OCI-LY3 (cell line): Measurements from ENCODE around the gene LEAP2.

ENCODE experiments used
- H2AFZ ChIP-seq: fragments of 200-600, 300-600 bp; shearing (Covaris generic); 2 replicates; pipeline ENCODE4 v1.6.0; 2014; ENCODE audit warnings: antibody characterized with exemption, low read depth, low read length
- H3K27ac ChIP-seq: fragments of 200-600, 300-600 bp; sonication (generic); 2 replicates; pipeline ENCODE4 v1.5.1; 2014; ENCODE audit warnings: mild to moderate bottlenecking, low read length, moderate library complexity, mixed read lengths
- H3K27me3 ChIP-seq: fragments of 200-600, 300-600 bp; sonication (generic); 2 replicates; pipeline ENCODE4 v1.6.1; 2014; ENCODE audit warnings: low read depth, low read length, mixed read lengths
- H3K36me3 ChIP-seq: fragments of 200-600, 300-600 bp; sonication (generic); replicated peaks from 2 replicates; pipeline ENCODE3; 2014; ENCODE audit warnings: low read depth, low read length, mixed read lengths
- H3K4me1 ChIP-seq: fragments of 300-600, 200-600 bp; sonication (generic); 2 replicates; pipeline ENCODE4 v1.6.1; 2014; ENCODE audit warnings: low read length, mixed read lengths
- H3K4me2 ChIP-seq: fragments of 200-600, 300-600 bp; sonication (generic); 2 replicates; pipeline ENCODE4 v1.6.1; 2014; ENCODE audit warnings: low read length, mixed read lengths
- H3K4me3 ChIP-seq: fragments of 300-600, 200-600 bp; sonication (generic); 2 replicates; pipeline ENCODE4 v1.5.1; 2014; ENCODE audit warnings: antibody characterized with exemption, mild to moderate bottlenecking, low read length, moderate library complexity
- H3K79me2 ChIP-seq: fragments of 300-600, 200-600 bp; shearing (Covaris generic); 2 replicates; pipeline ENCODE4 v1.6.1; 2014; ENCODE audit warnings: mild to moderate bottlenecking, low read length, mixed read lengths
- H3K9ac ChIP-seq: fragments of 300-600, 200-600 bp; shearing (Covaris generic); 2 replicates; pipeline ENCODE4 v1.6.0; 2014; ENCODE audit warnings: mild to moderate bottlenecking, low read length, moderate library complexity
- H3K9me3 ChIP-seq: fragments of 200-600, 300-600 bp; shearing (Covaris generic); 2 replicates; pipeline ENCODE4 v1.6.1; 2014; ENCODE audit warnings: low read length, mixed read lengths; ENCODE audit not compliant: insufficient read depth
- H4K20me1 ChIP-seq: fragments of 200-600, 300-600 bp; sonication (generic); 2 replicates; pipeline ENCODE4 v1.6.1; 2016; ENCODE audit warnings: low read length, mixed read lengths; ENCODE audit not compliant: insufficient read depth
- CTCF ChIP-seq: fragments of 200-600, 300-600 bp; sonication (generic); IDR thresholded peaks from 2 replicates; pipeline ENCODE4 v1.5.1; 2014; ENCODE audit warnings: antibody characterized with exemption, low read length, low read depth
- EZH2phosphoT487 ChIP-seq: fragments of 200-600 bp; shearing (Covaris generic); IDR thresholded peaks from 2 replicates; pipeline ENCODE4 v1.6.1; 2018; ENCODE audit warnings: antibody characterized with exemption, mixed run types, low read depth

LEAP2 gene

DNA sequence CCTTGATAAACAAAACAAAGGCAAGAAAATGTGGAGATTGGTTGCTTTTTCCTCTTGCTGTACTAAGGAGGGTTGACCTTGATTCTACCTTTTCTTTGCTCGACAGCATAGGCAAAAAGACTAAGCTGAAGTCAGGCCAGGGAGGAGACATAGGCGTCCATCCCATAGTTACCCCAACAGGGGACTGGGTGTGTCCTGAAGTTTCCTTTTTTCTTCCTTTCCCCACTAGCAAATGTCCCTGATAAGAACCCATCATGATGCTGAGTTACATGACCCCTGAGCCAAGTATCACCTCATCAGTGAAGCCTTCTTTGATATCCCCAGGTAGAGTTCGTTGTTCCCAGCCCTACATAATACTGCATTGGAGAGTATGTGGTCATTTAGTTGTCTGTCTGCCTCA is 33.2 kb upstream of the LEAP2 start:
- H3K9me3 ChIP-seq: no peaks in the 10 kb centered on the region
- H3K9ac ChIP-seq: no peak overlapping the region
- no peak for TF ChIP-seq EZH2phosphoT487
- TF ChIP-seq CTCF: no peak
- H3K27ac ChIP-seq: no peak overlapping the region
- no peaks in the 10 kb centered on the region for H3K4me1 ChIP-seq
- no peaks in the 10 kb centered on the region for H3K79me2 ChIP-seq
- H3K4me3 ChIP-seq: no peak overlapping the region
- no peaks in the 10 kb centered on the region for H3K27me3 ChIP-seq
- no peak overlapping the region for H3K4me2 ChIP-seq
- H2AFZ ChIP-seq: no peak overlapping the region
- no peaks in the 10 kb centered on the region for H3K36me3 ChIP-seq
- no peaks in the 10 kb centered on the region for H4K20me1 ChIP-seq

- H3K4me3 ChIP-seq: no peak overlapping the region
- no peak for TF ChIP-seq EZH2phosphoT487
- TF ChIP-seq CTCF: no peak
- H3K9ac ChIP-seq: no peak overlapping the region
- no peak overlapping the region for H2AFZ ChIP-seq
- no peaks in the 10 kb centered on the region for H3K36me3 ChIP-seq
- H3K4me1 ChIP-seq: no peaks in the 10 kb centered on the region
- H3K79me2 ChIP-seq: no peaks in the 10 kb centered on the region
- no peak overlapping the region for H3K27ac ChIP-seq
- H4K20me1 ChIP-seq: no peaks in the 10 kb centered on the region
- no peaks in the 10 kb centered on the region for H3K27me3 ChIP-seq
- no peak overlapping the region for H3K4me2 ChIP-seq
- no peaks in the 10 kb centered on the region for H3K9me3 ChIP-seq
Observed at GRCh38 chr5:132840896-132841295, 32.6 kb upstream of the LEAP2 start.

- Histone ChIP-seq H2AFZ (no peak overlapping the region), H3K27ac (no peak overlapping the region), H3K9ac (no peak overlapping the region), H3K4me1 (no peaks in the 10 kb centered on the region), H3K4me2 (no peak overlapping the region), H3K9me3 (no peaks in the 10 kb centered on the region), H4K20me1 (no peaks in the 10 kb centered on the region), H3K79me2 (no peaks in the 10 kb centered on the region), H3K4me3 (no peak overlapping the region), H3K27me3 (no peaks in the 10 kb centered on the region), H3K36me3 (no peaks in the 10 kb centered on the region)
- TF ChIP-seq CTCF: no peak
- TF ChIP-seq EZH2phosphoT487: no peak
Observed at GRCh38 chr5:132841305-132841704, 32.2 kb upstream of the LEAP2 start.

- TF ChIP-seq EZH2phosphoT487: no peak
- TF ChIP-seq CTCF: no peak
- Histone ChIP-seq H2AFZ (no peak overlapping the region), H3K4me1 (no peaks in the 10 kb centered on the region), H3K9me3 (no peaks in the 10 kb centered on the region), H3K27ac (no peak overlapping the region), H3K36me3 (no peaks in the 10 kb centered on the region), H3K4me3 (no peak overlapping the region), H4K20me1 (no peaks in the 10 kb centered on the region), H3K27me3 (no peaks in the 10 kb centered on the region), H3K9ac (no peak overlapping the region), H3K79me2 (no peaks in the 10 kb centered on the region), H3K4me2 (no peak overlapping the region)
Observed at GRCh38 chr5:132848270-132848669, 25.2 kb upstream of the LEAP2 start.
